ENCODE results near the gene LAGE3. TPM values are rescaled to one million over a fixed set of nuclear protein-coding genes. Genes with fewer than 3 reads are reported as not detected.
"Not testable (repeated sequence)": the region's sequence is repeated elsewhere in the genome, so short reads cannot be mapped to it uniquely, and the experiment has no call there.

LAGE3 gene
- total RNA-seq, 4 donors from 2014 or later: 22.9 to 50.0 (median 28.5) TPM

- TF ChIP-seq CTCF (IDR thresholded peaks at IDR 0.05): no peak
- TF ChIP-seq POLR2A (IDR thresholded peaks at IDR 0.05): no peak
- no peak for DNase-seq (ENCODE audit: low spot score in 2 of 2)
- H3K4me3 ChIP-seq (ENCODE audit: low read depth, poor library complexity, severe bottlenecking): no peak overlapping the region
- intact Hi-C loops (cut with DNase I; ENCODE audit: low total_unique reads): no loop called here
- 67 to 86% methylated on average over 3 to 12 of the region's 12 CpGs for WGBS, 2 donors
Measured at GRCh38 chrX:154505734-154506133, 26.7 kb upstream of the LAGE3 start.

- TF ChIP-seq CTCF (IDR thresholded peaks at IDR 0.05) (no peak), POLR2A (IDR thresholded peaks at IDR 0.05) (no peak)
- WGBS, 2 donors: 69 to 77% methylated on average over 3 of the region's 3 CpGs
- DNase-seq (ENCODE audit: low spot score in 2 of 2): no peak
- intact Hi-C loops (cut with DNase I; ENCODE audit: low total_unique reads): no loop called here
- H3K4me3 ChIP-seq (ENCODE audit: low read depth, poor library complexity, severe bottlenecking): no peak overlapping the region
Measured at GRCh38 chrX:154502989-154503388, 23.9 kb upstream of the LAGE3 start.

GRCh38 chrX:154502098-154502497 lies 23.0 kb upstream of the LAGE3 start:
- no peak for DNase-seq (ENCODE audit: low spot score in 2 of 2)
- H3K4me3 ChIP-seq (ENCODE audit: low read depth, poor library complexity, severe bottlenecking): no peak overlapping the region
- TF ChIP-seq POLR2A (IDR thresholded peaks at IDR 0.05) (no peak), CTCF (IDR thresholded peaks at IDR 0.05) (no peak)
- 78 to 95% methylated on average over 8 of the region's 8 CpGs for WGBS, 2 donors
- intact Hi-C loops (cut with DNase I; ENCODE audit: low total_unique reads): no loop called here

- intact Hi-C loops (cut with DNase I; ENCODE audit: low total_unique reads); H3K4me3 ChIP-seq (ENCODE audit: low read depth, poor library complexity, severe bottlenecking); DNase-seq (ENCODE audit: low spot score in 2 of 2): not testable (repeated sequence)
- WGBS, 2 donors: 64 to 83% methylated on average over 7 of the region's 7 CpGs
Measured at GRCh38 chrX:154501423-154501822, 22.3 kb upstream of the LAGE3 start.

GRCh38 chrX:154496591-154497137 lies 17.6 kb upstream of the LAGE3 start:
- intact Hi-C loops (cut with DNase I; ENCODE audit: low total_unique reads); DNase-seq (ENCODE audit: low spot score in 2 of 2); H3K4me3 ChIP-seq (ENCODE audit: low read depth, poor library complexity, severe bottlenecking): not testable (repeated sequence)
- 77 to 78% methylated on average over 4 of the region's 4 CpGs for WGBS, 2 donors

GRCh38 chrX:154495472-154495922 lies 16.4 kb upstream of the LAGE3 start:
- DNase-seq (ENCODE audit: low spot score in 2 of 2): no peak
- intact Hi-C loops (cut with DNase I; ENCODE audit: low total_unique reads): no loop called here
- H3K4me3 ChIP-seq (ENCODE audit: low read depth, poor library complexity, severe bottlenecking): no peak overlapping the region
- WGBS, 2 donors: 77 to 81% methylated on average over 6 of the region's 6 CpGs
- TF ChIP-seq CTCF (IDR thresholded peaks at IDR 0.05): no peak
- no peak for TF ChIP-seq POLR2A (IDR thresholded peaks at IDR 0.05)

- no peak for DNase-seq (ENCODE audit: low spot score in 2 of 2)
- intact Hi-C loops (cut with DNase I; ENCODE audit: low total_unique reads): no loop called here
- TF ChIP-seq CTCF (IDR thresholded peaks at IDR 0.05) (no peak), POLR2A (IDR thresholded peaks at IDR 0.05) (no peak)
- WGBS, 2 donors: 78 to 90% methylated on average over 3 of the region's 3 CpGs
- H3K4me3 ChIP-seq (ENCODE audit: low read depth, poor library complexity, severe bottlenecking): no peak overlapping the region
Measured at GRCh38 chrX:154494715-154495114, 15.6 kb upstream of the LAGE3 start.
